WTC11 (cell line): ENCODE data around the gene TTLL13. TPM values are rescaled to one million over a fixed set of nuclear protein-coding genes. Genes with fewer than 3 reads are reported as not detected.

ENCODE experiments used
- ATAC-seq: fragments of 200-7000 bp; cut with Tn5 transposase; 2 replicates; pipeline ENCODE4 v1.10.0; 2021; ENCODE audit warnings: mild to moderate bottlenecking, moderate library complexity
- CTCF ChIA-PET: fragments of 300-600 bp; sonication (Branson Sonifier 250); formaldehyde crosslinking; loops from one replicate; lab custom pipeline; 2021; ENCODE audit warnings: antibody characterized with exemption; lab: Charles Lee
- POLR2A ChIA-PET: fragments of 350-600 bp; sonication (Branson Sonifier 250); formaldehyde crosslinking; loops from one replicate; lab custom pipeline; 2021; ENCODE audit warnings: antibody characterized with exemption; lab: Charles Lee
- DNase-seq: peaks from one replicate; pipeline ENCODE4 v3.0.0; 2021; ENCODE audit warnings: low spot score
- H3K27ac Mint-ChIP-seq: 2 replicates; pipeline ENCODE4 v1.8.0; 2021; ENCODE audit warnings: mixed read lengths
- H3K27me3 Mint-ChIP-seq: 2 replicates; pipeline ENCODE4 v1.8.0; 2021; ENCODE audit warnings: low read depth, mild to moderate bottlenecking, moderate library complexity, mixed read lengths
- H3K36me3 Mint-ChIP-seq: 2 replicates; pipeline ENCODE4 v1.8.0; 2021; ENCODE audit warnings: mixed read lengths
- H3K4me1 Mint-ChIP-seq: 2 replicates; pipeline ENCODE4 v1.8.0; 2022; ENCODE audit warnings: mixed read lengths
- H3K4me3 Mint-ChIP-seq: 2 replicates; pipeline ENCODE4 v1.8.0; 2021; ENCODE audit warnings: mild to moderate bottlenecking, moderate library complexity, mixed read lengths
- H3K9me3 Mint-ChIP-seq: 2 replicates; pipeline ENCODE4 v1.8.0; 2021; ENCODE audit warnings: mixed read lengths
- IRF2 ChIP-seq: sonication (generic); formaldehyde crosslinking; IDR thresholded peaks from 2 replicates; pipeline ENCODE4 v1.8.0; 2022; ENCODE audit warnings: low read depth, missing genetic modification reagents, borderline replicate concordance
- JAZF1 ChIP-seq: fragments of 250-450 bp; sonication (Bioruptor Pico); IDR thresholded peaks from 2 replicates; pipeline ENCODE4 v1.9.0; 2021; ENCODE audit warnings: moderate library complexity, mild to moderate bottlenecking, inconsistent platforms
- MXD4 ChIP-seq: fragments of 250-450 bp; sonication (Bioruptor Pico); IDR thresholded peaks from 2 replicates; pipeline ENCODE4 v1.8.0; 2021; ENCODE audit warnings: mild to moderate bottlenecking, moderate library complexity, borderline replicate concordance
- MYBL2 ChIP-seq: sonication (generic); formaldehyde crosslinking; IDR thresholded peaks from 2 replicates; pipeline ENCODE4 v1.8.1; 2023; ENCODE audit warnings: mild to moderate bottlenecking, moderate library complexity, missing genetic modification reagents
- NFYB ChIP-seq: sonication (generic); formaldehyde crosslinking; conservative IDR thresholded peaks from 2 replicates; pipeline ENCODE4 v1.8.0; 2022; ENCODE audit warnings: low read depth, missing genetic modification reagents
- SMAD3 ChIP-seq: sonication (generic); formaldehyde crosslinking; IDR thresholded peaks from 2 replicates; pipeline ENCODE4 v1.8.0; 2022; ENCODE audit warnings: missing genetic modification reagents, mild to moderate bottlenecking, borderline replicate concordance
- TCF7 ChIP-seq: sonication (generic); formaldehyde crosslinking; IDR thresholded peaks from 2 replicates; pipeline ENCODE4 v1.8.0; 2022; ENCODE audit warnings: mild to moderate bottlenecking, low read depth, missing genetic modification reagents, moderate library complexity
- ZNF423 ChIP-seq: fragments of 250-450 bp; sonication (Bioruptor Pico); IDR thresholded peaks from 2 replicates; pipeline ENCODE4 v2.1.2; 2022; ENCODE audit warnings: mild to moderate bottlenecking, moderate library complexity
- total RNA-seq: library from RNA; stranded (reverse); gene quantifications from 3 replicates; pipeline ENCODE4 v1.2.3, GENCODE V29; 2021
- TF ChIP-seq, protein P1 (sequence below): sonication (generic); formaldehyde crosslinking; IDR thresholded peaks from 2 replicates; pipeline ENCODE4 v1.8.0; 2022; ENCODE audit warnings: mild to moderate bottlenecking, missing genetic modification reagents
- TF ChIP-seq, protein P2 (sequence below): sonication (generic); formaldehyde crosslinking; IDR thresholded peaks from 2 replicates; pipeline ENCODE4 v1.8.1; 2023; ENCODE audit warnings: mild to moderate bottlenecking, missing genetic modification reagents, moderate library complexity
- TF ChIP-seq, protein P3 (sequence below): sonication (generic); formaldehyde crosslinking; IDR thresholded peaks from 2 replicates; pipeline ENCODE4 v1.8.1; 2023; ENCODE audit warnings: mild to moderate bottlenecking, missing genetic modification reagents
- TF ChIP-seq, protein P4 (sequence below): fragments of 250-450 bp; sonication (Bioruptor Pico); IDR thresholded peaks from 2 replicates; pipeline ENCODE4 v1.9.0; 2021; ENCODE audit warnings: mild to moderate bottlenecking, borderline replicate concordance
- TF ChIP-seq, protein P5 (sequence below): sonication (generic); formaldehyde crosslinking; IDR thresholded peaks from 2 replicates; pipeline ENCODE4 v1.8.0; 2023; ENCODE audit warnings: missing genetic modification reagents
- TF ChIP-seq, protein P6 (sequence below): sonication (generic); formaldehyde crosslinking; IDR thresholded peaks from 2 replicates; pipeline ENCODE4 v1.8.1; 2022; ENCODE audit warnings: missing genetic modification reagents, borderline replicate concordance
- TF ChIP-seq, protein P7 (sequence below): sonication (generic); formaldehyde crosslinking; IDR thresholded peaks from 2 replicates; pipeline ENCODE4 v1.8.0; 2022; ENCODE audit warnings: mild to moderate bottlenecking, missing genetic modification reagents
- TF ChIP-seq, protein P8 (sequence below): sonication (generic); formaldehyde crosslinking; IDR thresholded peaks from 2 replicates; pipeline ENCODE4 v1.8.1; 2023; ENCODE audit warnings: mild to moderate bottlenecking, moderate library complexity, missing genetic modification reagents
- TF ChIP-seq, protein P9 (sequence below): sonication (generic); formaldehyde crosslinking; IDR thresholded peaks from 2 replicates; pipeline ENCODE4 v1.8.0; 2022; ENCODE audit warnings: mild to moderate bottlenecking, missing genetic modification reagents

TTLL13 gene
- total RNA-seq, 1 experiment from 2014 or later = 0.48 TPM

DNA sequence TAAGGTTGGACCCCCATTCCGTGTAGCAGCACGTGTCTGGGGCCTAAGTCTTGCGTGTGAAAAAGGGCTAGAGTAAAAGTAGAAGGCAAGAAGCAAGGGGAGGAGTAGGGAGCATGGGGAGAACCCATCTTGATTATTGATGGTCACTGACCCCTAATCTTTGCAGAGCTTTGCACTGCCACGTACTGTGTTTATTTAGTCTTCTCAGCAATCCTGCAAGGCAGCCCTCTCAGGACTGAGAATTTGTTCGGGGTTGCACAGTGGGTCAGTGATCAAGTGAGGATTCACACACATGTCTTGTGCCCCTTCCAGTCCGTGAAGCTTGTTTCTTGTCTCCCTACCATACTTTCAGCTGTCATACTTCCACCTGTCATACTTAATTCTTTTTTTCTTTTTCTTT, 41.0 kb upstream of the TTLL13 start:
- no peak for ATAC-seq
- CTCF ChIA-PET = interaction anchor here (1.2 to 2.7 kb wide), 2 partner anchors 13 to 85 kb away, joined by 5 to 8 read pairs; no protein-coding TSS in a partner anchor
- H3K27ac Mint-ChIP-seq = no peak overlapping the region

DNA sequence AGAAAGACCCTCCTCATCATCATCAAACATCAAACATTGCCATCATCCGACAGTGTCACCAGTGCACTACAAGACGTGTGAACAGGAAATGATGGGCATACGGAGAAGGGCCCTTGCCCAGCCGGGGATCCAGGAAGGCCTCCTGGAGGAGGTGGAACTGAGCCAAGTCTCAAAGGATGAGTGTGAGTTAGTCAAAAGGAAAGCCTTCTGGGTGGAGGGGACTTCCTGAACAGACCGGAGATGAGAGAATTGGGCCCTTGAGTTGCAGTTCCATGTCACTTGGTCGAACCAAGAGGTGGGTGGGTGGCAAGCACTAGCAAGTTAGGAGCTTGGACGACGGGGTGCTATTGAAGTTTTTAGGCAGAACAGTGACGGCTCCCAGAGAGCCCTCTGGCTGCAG, 39.8 kb upstream of the TTLL13 start:
- Mint-ChIP-seq H3K27ac (no peak overlapping the region), H3K27me3 (no peaks in the 10 kb centered on the region), H3K4me1 (peaks cover 2% of the 10 kb centered on the region; the same call in 1 of the 2 replicates), H3K36me3 (peaks cover 12% of the 10 kb centered on the region; the same call in 1 of the 2 replicates), H3K4me3 (no peak overlapping the region), H3K9me3 (no peaks in the 10 kb centered on the region)
- DNase-seq = no peak
- TF ChIP-seq MXD4 (CRISPR knock-in tag) = no peak
- TF ChIP-seq, protein P1, sequence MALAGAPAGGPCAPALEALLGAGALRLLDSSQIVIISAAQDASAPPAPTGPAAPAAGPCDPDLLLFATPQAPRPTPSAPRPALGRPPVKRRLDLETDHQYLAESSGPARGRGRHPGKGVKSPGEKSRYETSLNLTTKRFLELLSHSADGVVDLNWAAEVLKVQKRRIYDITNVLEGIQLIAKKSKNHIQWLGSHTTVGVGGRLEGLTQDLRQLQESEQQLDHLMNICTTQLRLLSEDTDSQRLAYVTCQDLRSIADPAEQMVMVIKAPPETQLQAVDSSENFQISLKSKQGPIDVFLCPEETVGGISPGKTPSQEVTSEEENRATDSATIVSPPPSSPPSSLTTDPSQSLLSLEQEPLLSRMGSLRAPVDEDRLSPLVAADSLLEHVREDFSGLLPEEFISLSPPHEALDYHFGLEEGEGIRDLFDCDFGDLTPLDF (CRISPR knock-in tag) = no peak
- TF ChIP-seq JAZF1 (CRISPR knock-in tag) = no peak
- TF ChIP-seq, protein P2, sequence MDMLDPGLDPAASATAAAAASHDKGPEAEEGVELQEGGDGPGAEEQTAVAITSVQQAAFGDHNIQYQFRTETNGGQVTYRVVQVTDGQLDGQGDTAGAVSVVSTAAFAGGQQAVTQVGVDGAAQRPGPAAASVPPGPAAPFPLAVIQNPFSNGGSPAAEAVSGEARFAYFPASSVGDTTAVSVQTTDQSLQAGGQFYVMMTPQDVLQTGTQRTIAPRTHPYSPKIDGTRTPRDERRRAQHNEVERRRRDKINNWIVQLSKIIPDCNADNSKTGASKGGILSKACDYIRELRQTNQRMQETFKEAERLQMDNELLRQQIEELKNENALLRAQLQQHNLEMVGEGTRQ (CRISPR knock-in tag) = no peak
- TF ChIP-seq, protein P3, sequence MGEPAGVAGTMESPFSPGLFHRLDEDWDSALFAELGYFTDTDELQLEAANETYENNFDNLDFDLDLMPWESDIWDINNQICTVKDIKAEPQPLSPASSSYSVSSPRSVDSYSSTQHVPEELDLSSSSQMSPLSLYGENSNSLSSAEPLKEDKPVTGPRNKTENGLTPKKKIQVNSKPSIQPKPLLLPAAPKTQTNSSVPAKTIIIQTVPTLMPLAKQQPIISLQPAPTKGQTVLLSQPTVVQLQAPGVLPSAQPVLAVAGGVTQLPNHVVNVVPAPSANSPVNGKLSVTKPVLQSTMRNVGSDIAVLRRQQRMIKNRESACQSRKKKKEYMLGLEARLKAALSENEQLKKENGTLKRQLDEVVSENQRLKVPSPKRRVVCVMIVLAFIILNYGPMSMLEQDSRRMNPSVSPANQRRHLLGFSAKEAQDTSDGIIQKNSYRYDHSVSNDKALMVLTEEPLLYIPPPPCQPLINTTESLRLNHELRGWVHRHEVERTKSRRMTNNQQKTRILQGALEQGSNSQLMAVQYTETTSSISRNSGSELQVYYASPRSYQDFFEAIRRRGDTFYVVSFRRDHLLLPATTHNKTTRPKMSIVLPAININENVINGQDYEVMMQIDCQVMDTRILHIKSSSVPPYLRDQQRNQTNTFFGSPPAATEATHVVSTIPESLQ (CRISPR knock-in tag) = no peak
- TF ChIP-seq, protein P4, sequence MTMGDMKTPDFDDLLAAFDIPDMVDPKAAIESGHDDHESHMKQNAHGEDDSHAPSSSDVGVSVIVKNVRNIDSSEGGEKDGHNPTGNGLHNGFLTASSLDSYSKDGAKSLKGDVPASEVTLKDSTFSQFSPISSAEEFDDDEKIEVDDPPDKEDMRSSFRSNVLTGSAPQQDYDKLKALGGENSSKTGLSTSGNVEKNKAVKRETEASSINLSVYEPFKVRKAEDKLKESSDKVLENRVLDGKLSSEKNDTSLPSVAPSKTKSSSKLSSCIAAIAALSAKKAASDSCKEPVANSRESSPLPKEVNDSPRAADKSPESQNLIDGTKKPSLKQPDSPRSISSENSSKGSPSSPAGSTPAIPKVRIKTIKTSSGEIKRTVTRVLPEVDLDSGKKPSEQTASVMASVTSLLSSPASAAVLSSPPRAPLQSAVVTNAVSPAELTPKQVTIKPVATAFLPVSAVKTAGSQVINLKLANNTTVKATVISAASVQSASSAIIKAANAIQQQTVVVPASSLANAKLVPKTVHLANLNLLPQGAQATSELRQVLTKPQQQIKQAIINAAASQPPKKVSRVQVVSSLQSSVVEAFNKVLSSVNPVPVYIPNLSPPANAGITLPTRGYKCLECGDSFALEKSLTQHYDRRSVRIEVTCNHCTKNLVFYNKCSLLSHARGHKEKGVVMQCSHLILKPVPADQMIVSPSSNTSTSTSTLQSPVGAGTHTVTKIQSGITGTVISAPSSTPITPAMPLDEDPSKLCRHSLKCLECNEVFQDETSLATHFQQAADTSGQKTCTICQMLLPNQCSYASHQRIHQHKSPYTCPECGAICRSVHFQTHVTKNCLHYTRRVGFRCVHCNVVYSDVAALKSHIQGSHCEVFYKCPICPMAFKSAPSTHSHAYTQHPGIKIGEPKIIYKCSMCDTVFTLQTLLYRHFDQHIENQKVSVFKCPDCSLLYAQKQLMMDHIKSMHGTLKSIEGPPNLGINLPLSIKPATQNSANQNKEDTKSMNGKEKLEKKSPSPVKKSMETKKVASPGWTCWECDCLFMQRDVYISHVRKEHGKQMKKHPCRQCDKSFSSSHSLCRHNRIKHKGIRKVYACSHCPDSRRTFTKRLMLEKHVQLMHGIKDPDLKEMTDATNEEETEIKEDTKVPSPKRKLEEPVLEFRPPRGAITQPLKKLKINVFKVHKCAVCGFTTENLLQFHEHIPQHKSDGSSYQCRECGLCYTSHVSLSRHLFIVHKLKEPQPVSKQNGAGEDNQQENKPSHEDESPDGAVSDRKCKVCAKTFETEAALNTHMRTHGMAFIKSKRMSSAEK (CRISPR knock-in tag) = no peak
- TF ChIP-seq, protein P5, sequence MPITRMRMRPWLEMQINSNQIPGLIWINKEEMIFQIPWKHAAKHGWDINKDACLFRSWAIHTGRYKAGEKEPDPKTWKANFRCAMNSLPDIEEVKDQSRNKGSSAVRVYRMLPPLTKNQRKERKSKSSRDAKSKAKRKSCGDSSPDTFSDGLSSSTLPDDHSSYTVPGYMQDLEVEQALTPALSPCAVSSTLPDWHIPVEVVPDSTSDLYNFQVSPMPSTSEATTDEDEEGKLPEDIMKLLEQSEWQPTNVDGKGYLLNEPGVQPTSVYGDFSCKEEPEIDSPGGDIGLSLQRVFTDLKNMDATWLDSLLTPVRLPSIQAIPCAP (CRISPR knock-in tag) = no peak
- TF ChIP-seq, protein P6, sequence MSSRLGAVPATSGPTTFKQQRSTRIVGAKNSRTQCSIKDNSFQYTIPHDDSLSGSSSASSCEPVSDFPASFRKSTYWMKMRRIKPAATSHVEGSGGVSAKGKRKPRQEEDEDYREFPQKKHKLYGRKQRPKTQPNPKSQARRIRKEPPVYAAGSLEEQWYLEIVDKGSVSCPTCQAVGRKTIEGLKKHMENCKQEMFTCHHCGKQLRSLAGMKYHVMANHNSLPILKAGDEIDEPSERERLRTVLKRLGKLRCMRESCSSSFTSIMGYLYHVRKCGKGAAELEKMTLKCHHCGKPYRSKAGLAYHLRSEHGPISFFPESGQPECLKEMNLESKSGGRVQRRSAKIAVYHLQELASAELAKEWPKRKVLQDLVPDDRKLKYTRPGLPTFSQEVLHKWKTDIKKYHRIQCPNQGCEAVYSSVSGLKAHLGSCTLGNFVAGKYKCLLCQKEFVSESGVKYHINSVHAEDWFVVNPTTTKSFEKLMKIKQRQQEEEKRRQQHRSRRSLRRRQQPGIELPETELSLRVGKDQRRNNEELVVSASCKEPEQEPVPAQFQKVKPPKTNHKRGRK (CRISPR knock-in tag) = no peak
- TF ChIP-seq, protein P7, sequence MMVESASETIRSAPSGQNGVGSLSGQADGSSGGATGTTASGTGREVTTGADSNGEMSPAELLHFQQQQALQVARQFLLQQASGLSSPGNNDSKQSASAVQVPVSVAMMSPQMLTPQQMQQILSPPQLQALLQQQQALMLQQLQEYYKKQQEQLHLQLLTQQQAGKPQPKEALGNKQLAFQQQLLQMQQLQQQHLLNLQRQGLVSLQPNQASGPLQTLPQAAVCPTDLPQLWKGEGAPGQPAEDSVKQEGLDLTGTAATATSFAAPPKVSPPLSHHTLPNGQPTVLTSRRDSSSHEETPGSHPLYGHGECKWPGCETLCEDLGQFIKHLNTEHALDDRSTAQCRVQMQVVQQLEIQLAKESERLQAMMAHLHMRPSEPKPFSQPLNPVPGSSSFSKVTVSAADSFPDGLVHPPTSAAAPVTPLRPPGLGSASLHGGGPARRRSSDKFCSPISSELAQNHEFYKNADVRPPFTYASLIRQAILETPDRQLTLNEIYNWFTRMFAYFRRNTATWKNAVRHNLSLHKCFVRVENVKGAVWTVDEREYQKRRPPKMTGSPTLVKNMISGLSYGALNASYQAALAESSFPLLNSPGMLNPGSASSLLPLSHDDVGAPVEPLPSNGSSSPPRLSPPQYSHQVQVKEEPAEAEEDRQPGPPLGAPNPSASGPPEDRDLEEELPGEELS = no peak
- ATAC-seq = no peak
- ChIA-PET CTCF (interaction anchor here (2.7 kb wide), 1 partner anchor 12 kb away, joined by 8 read pairs; no protein-coding TSS in a partner anchor), POLR2A (no interaction called here)

More for the DNA sequence above, 41.0 kb upstream of the TTLL13 start:
- no peak overlapping the region for H3K4me3 Mint-ChIP-seq
- no peaks in the 10 kb centered on the region for H3K9me3 Mint-ChIP-seq
- TF ChIP-seq, protein P5 (CRISPR knock-in tag) = no peak
- TF ChIP-seq TCF7 (no peak), JAZF1 (CRISPR knock-in tag) (no peak), IRF2 (no peak), ZNF423 (no peak), MYBL2 (CRISPR knock-in tag) (no peak), SMAD3 (no peak), NFYB (CRISPR knock-in tag) (no peak)
- TF ChIP-seq, protein P8, sequence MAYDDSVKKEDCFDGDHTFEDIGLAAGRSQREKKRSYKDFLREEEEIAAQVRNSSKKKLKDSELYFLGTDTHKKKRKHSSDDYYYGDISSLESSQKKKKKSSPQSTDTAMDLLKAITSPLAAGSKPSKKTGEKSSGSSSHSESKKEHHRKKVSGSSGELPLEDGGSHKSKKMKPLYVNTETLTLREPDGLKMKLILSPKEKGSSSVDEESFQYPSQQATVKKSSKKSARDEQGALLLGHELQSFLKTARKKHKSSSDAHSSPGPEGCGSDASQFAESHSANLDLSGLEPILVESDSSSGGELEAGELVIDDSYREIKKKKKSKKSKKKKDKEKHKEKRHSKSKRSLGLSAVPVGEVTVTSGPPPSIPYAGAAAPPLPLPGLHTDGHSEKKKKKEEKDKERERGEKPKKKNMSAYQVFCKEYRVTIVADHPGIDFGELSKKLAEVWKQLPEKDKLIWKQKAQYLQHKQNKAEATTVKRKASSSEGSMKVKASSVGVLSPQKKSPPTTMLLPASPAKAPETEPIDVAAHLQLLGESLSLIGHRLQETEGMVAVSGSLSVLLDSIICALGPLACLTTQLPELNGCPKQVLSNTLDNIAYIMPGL (CRISPR knock-in tag) = no peak
- TF ChIP-seq, protein P9, sequence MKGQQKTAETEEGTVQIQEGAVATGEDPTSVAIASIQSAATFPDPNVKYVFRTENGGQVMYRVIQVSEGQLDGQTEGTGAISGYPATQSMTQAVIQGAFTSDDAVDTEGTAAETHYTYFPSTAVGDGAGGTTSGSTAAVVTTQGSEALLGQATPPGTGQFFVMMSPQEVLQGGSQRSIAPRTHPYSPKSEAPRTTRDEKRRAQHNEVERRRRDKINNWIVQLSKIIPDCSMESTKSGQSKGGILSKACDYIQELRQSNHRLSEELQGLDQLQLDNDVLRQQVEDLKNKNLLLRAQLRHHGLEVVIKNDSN (CRISPR knock-in tag) = no peak
- H3K36me3 Mint-ChIP-seq = peaks cover 12% of the 10 kb centered on the region; the same call in 1 of the 2 replicates
- DNase-seq = no peak
- POLR2A ChIA-PET = no interaction called here
- H3K4me1 Mint-ChIP-seq = peaks cover 2% of the 10 kb centered on the region; the same call in 1 of the 2 replicates
- H3K27me3 Mint-ChIP-seq = no peaks in the 10 kb centered on the region
